TTC549 (cell line): ENCODE data around the gene TBC1D5.
"Not testable (repeated sequence)": the region's sequence is repeated elsewhere in the genome, so short reads cannot be mapped to it uniquely, and the experiment has no call there.

Experiments used
- FAIRE-seq: peaks from 2 replicates; lab custom pipeline; 2012; peaks lifted over from hg19 to GRCh38; lab: Jason Lieb, UNC

Gene TBC1D5

DNA sequence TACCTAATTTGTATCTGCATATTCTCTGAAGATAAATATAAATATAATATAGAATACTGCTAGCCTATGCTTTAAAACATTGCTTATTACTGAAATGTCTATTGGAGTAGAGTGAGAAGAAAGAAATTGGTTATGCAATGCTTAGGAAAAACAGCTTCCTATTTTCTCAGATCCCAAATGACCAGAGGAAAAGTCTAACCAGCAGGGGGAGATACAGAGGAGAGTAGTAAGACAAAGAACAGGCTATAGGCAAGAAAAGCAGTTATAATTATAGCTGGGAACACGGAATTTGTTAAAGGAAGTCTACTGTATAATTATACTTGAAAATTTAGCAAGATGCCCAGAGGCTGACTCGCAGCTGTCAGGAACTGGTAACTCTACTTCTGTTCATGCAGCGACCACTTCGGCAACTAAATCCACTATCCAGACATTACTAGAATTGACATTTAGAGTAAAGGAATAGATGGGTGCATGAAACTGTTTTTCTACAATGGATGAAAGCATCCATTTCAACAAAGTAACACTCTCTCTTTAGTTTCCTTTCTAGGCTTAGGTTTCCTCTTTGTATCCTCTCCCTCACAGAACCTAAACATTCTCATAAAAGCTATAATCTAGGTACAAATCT lies 97.2 kb downstream of the TBC1D5 start:
- peak; percentile 79 for FAIRE-seq

DNA sequence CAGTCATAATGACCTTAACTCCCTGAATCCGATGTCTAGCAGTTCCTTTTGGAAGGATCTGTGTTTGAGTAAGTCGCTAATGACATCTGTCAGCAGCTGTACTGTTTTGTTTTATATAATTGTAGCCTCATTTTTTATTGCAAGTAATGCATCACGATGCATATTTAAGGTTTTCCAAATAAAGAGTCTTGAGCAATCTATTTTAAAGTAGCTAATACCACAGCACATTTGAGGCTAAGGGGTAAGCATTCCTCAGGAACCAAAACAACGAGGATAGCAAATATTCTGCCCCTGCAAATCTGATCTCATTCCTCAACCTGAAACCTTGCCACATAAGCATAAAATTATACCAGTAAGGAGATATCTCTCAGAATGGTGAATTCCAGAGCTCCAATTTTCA lies 98.7 kb downstream of the TBC1D5 start:
- no peak for FAIRE-seq

GRCh38 chr3:17642474-17642873 lies 100.0 kb downstream of the TBC1D5 start:
- FAIRE-seq = no peak

DNA sequence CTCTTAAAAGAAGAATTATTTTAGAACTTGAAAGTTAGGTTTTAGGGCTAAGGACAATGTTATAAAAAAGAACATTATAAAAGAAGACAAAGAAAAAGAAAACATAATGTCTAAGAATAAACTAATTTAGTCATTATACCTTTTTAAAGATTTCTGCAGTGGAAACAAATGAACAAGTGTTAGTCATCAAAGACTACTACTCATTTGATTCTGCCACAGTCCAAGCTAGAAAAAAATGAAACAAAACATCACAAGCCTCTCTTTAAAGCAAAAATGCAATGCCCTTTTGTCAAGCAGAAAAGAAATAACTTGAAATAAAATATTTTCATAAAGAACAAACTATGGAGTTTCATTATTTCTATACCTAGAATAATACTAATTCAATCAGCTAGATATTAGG lies 102.0 kb downstream of the TBC1D5 start:
- FAIRE-seq = no peak

DNA sequence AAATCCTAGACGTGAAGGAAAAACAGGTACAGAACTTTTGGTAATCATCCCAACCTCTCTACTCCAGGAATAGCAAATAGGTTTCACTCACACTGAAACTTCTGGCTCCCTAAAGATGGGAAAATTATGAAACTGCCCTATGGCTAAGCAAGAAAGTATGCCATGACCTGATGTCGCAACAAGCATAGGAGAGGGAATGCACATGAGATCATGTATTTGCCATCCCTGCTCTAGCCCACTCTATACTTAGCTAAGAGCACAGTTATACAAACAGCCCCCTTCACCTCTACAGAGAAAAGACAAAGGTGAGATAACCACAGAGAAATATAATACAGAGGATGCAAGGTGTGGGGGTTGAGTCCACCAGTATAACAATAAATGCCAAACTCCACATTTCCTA lies 102.7 kb downstream of the TBC1D5 start:
- no peak for FAIRE-seq

DNA sequence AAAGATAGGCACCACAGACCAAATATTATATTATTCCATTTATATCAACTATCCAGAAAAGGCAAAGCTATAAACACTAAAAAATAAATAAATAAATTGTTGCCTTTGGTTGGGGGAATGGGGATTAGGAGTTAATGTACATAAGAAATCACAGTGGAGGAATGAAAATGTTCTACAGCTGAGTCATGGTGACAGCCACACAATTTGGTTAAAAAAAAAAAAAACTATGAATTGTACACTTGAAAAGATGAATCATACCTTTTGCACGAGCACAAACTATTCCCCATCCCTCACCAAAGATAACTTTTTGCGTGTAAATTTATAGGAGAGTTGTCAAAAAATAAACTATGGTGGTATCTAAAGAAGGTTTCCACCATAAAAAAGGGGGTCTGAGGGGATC lies 103.2 kb downstream of the TBC1D5 start:
- no peak for FAIRE-seq

GRCh38 chr3:17638356-17638755 lies 104.1 kb downstream of the TBC1D5 start:
- no peak for FAIRE-seq

DNA sequence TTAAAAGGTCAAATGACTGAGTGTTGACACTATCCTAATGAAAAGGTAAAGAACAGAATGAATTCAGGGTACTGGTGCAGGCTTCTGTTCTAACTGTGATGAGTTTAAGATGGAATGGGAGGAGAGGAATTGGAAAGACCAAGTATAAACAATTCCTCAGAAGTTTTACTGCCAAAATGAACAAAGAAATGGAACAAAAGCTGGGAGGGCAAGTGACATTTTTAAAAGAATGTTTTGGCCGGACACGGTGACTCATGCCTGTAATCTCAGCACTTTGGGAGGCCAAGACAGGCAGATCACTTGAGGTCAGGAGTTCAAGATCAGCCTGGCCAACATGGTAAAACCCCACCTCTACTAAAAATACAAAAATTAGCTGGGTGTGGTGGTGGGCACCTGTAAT lies 106.8 kb downstream of the TBC1D5 start:
- FAIRE-seq = not testable (repeated sequence)

GRCh38 chr3:17634964-17635363 lies 107.5 kb downstream of the TBC1D5 start:
- FAIRE-seq = no peak

DNA sequence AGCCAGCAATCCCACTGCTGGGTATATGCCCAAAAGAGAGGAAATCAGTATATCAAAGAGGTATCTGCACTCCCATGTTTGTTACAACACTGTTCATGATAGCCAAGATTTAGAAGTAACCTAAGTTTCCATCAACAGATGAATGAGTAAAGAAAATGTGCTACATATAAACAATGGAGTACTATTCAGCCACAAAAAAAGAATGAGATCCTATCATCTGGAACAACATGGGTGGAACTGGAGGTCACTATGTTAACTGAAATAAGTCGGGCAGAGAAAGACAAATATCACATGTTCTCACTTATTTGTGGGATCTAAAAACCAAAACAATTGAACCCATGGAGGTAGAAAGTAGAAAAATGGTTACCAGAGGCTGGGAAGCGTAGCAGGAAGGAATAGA lies 108.2 kb downstream of the TBC1D5 start:
- no peak for FAIRE-seq

DNA sequence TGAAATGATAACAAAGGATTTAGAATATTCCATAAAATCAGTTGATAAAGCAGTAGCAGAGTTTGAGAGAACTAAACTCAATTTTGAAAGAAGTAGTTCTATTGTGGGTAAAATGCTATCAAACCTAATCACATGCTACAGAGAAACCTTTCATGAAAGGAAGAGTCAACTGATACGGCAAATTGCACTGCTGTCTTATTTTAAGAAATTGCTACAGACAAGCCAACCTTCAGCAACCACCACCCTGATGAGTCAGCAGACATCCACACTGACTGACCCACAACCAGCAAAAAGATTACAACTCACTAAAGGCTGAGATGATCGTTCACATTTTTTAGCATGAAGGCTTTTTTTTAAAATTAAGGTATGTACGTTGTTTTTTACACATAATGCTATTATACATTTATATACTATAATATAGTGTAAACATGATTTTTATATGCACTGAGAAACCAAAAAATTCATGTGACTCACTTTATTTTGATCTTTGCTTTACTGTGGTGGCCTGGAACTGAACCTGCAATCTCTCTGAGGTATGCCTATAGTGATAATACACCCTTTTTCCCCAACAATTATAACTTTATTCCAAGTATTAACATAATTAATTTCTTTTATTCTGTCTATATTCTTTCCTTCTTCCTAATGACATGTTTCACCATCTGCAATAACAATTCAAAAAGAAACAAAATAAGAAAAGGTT lies 109.9 kb downstream of the TBC1D5 start:
- no peak for FAIRE-seq

- FAIRE-seq = no peak
Observed at GRCh38 chr3:17631609-17632008, 110.8 kb downstream of the TBC1D5 start.

DNA sequence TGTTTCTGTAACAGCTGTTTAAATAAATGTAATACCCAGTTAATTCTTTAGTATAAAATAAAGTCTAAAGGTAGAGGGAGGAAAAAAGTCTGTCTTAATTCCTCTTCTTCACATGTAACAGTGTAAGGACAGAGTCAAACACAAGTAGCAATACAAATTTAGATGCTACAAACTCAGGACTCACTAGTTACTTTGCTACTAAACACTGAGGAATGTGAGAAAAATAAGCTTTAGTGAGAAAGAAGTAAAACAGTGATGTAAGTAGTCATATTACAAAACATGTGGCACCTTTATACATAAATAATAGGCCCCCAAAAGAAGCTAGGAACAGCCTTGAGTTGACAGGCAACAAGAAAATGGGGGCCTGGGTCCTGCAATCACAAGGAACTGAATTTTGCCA lies 113.0 kb downstream of the TBC1D5 start:
- no peak for FAIRE-seq

GRCh38 chr3:17626395-17626794 lies 116.0 kb downstream of the TBC1D5 start:
- FAIRE-seq = no peak

GRCh38 chr3:17625133-17625532 lies 117.3 kb downstream of the TBC1D5 start:
- FAIRE-seq = no peak

DNA sequence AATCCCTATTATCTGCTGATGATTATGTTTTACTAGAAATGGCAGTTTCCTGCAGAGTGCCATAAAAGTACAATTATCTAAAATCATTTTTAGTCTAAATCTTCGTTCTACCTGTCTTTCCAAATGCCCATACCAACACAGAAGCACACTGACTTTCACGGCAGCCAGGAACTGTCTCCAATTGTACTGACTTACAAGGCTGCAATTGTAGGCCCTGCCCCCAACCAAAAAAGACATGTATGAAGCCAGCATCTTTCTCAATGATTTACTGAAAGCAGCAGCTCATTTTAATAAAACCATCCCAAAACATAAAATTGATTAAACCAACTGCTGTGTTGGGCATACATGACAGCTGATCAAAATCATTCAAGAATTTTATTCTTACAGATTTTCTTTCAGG lies 119.0 kb downstream of the TBC1D5 start:
- no peak for FAIRE-seq

DNA sequence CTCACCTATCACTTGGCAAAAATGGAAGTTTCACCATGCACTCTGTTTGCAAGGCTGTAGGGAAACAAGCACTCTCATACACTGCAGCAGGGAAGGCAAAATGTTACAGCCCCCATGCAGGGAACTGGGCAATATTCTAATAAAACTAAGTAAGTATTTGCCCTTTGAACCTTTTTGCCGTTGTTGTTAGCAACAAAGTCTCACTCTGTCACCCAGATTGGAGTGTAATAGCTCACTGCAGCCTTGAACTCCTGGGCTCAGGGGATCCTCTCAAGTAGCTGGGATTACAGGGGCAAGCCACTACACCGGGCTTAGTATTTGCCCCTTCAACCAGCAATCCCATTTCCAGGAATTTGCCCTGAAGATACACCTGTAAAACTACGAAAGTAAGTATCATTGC lies 122.5 kb downstream of the TBC1D5 start:
- no peak for FAIRE-seq

GRCh38 chr3:17613017-17613416 lies 129.4 kb downstream of the TBC1D5 start:
- not testable (repeated sequence) for FAIRE-seq

DNA sequence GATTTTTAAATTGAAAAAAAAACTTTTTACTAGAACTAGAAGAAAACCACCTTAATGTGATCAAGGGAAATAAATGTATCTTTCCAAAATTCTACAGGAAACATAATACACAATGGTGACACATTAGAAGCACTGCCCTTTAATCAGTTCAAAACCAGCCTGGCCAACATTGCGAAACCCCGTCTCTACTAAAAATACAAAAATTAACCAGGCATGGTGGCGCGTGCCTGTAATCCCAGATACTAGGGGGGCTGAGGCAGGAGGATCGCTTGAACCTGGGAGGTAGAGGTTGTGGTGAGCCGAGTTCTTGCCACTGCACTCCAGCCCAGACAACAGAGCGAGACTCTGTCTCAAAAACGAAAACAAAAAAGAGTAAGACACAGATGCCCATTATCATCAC lies 134.5 kb downstream of the TBC1D5 start:
- FAIRE-seq = no peak

- FAIRE-seq = no peak
Observed at GRCh38 chr3:17605934-17606333, 136.5 kb downstream of the TBC1D5 start.

DNA sequence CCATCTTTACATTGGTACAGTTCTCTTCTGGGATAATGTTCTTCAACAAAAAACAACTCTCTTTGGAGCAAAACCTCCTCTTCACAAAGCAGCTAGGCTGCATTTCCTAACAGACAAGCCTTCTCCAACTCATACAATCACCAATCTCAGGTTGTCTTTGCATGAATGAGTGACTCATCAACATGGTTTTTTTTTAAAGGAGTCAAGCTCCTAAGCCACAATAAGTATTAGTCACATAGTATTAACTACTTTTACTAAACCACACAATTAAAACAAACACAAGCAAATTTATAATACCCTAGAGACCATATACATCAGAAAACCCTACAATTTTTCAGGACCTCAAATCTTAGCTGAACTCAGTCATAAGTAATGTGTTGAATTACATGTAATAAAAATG lies 137.4 kb downstream of the TBC1D5 start:
- FAIRE-seq = no peak

GRCh38 chr3:17602126-17602525 lies 140.3 kb downstream of the TBC1D5 start:
- no peak for FAIRE-seq

GRCh38 chr3:17592956-17593355 lies 149.5 kb downstream of the TBC1D5 start:
- FAIRE-seq = no peak

DNA sequence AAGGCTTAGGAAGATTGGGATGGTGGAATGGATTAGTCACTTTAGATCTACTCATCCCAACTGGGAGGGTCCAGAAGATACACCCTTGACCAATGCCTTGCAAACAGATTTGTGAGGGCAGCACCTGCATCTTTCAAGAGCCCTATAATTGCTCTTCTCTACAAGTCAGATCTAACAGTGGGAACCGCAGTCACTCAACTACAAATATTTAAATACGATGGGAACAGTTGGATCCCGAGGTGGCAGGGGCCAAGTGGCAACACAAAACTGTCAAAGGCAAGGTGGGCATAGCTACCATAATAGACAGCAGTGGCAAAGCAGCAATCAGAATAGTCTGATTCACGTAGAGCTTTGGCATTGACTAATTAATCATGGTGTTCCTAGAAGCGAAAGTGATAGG lies 152.0 kb downstream of the TBC1D5 start:
- FAIRE-seq = no peak
